ENCODE data around the gene TTC28.

TTC28 gene

GRCh38 chr22:27952091-27952490, 727.5 kb downstream of the TTC28 start:
- DNase-seq (ENCODE audit: low spot score) = no peak
- TF ChIP-seq CTCF (IDR thresholded peaks at IDR 0.05; ENCODE audit: extremely low read depth, missing control alignments) = no peak

- no peak for DNase-seq (ENCODE audit: low spot score)
- no peak for TF ChIP-seq CTCF (IDR thresholded peaks at IDR 0.05; ENCODE audit: extremely low read depth, missing control alignments)
Measured at GRCh38 chr22:27949421-27949820, 730.2 kb downstream of the TTC28 start.

DNA sequence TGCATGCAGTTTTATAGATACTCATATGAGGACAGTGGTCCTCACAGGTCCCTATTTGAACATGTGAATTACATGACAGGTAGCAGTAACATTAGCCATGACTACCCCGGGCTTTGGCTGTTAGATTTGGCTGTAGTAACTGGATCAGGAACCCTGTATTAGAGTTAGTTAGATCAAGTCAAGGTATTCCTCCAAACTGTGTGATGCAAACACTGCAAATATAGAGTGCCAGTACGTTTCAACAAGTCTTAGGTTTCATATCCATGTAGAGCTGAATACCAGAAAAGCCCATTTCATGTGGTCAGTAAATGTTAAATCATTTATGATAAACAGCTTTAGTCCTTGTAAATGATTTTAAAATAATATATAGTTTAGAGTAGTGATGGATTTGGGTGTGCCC, 731.1 kb downstream of the TTC28 start:
- TF ChIP-seq CTCF (IDR thresholded peaks at IDR 0.05; ENCODE audit: extremely low read depth, missing control alignments) = no peak
- no peak for DNase-seq (ENCODE audit: low spot score)

GRCh38 chr22:27947448-27947847, 732.2 kb downstream of the TTC28 start:
- no peak for TF ChIP-seq CTCF (IDR thresholded peaks at IDR 0.05; ENCODE audit: extremely low read depth, missing control alignments)

GRCh38 chr22:27941143-27941542, 738.5 kb downstream of the TTC28 start:
- TF ChIP-seq CTCF (IDR thresholded peaks at IDR 0.05; ENCODE audit: extremely low read depth, missing control alignments) = no peak
- DNase-seq (ENCODE audit: low spot score) = no peak

More at GRCh38 chr22:27947448-27947847, 732.2 kb downstream of the TTC28 start:
- DNase-seq (ENCODE audit: low spot score) = no peak

DNA sequence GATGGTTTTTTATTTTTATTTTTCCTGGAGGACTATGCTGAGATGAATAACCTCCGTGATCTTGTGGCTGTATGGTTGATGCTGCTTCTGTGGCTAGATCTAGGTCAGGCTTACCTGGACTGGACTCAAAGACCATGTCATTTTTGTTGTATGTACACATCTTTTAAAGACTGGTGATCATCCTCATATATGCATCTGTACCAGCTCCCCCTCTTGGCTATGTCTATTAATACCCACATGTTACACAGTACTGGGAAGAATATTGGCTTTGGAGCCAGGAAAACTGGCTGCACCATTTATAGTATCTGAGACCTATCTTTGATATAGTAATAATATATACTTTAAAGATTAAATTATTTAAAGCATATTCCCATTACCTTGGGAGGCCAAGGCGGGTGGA, 742.2 kb downstream of the TTC28 start:
- TF ChIP-seq CTCF (IDR thresholded peaks at IDR 0.05; ENCODE audit: extremely low read depth, missing control alignments) = no peak
- no peak for DNase-seq (ENCODE audit: low spot score)

GRCh38 chr22:27935897-27936296, 743.7 kb downstream of the TTC28 start:
- no peak for TF ChIP-seq CTCF (IDR thresholded peaks at IDR 0.05; ENCODE audit: extremely low read depth, missing control alignments)
- no peak for DNase-seq (ENCODE audit: low spot score)

Data from GM20000 (cell line).